HepG2 (cell line): Measurements from ENCODE around the gene PSKH1. TPM values are rescaled to one million over a fixed set of nuclear protein-coding genes. Genes with fewer than 3 reads are reported as not detected.

Source experiments
- CHCHD3 ChIP-seq: sonication (generic); formaldehyde crosslinking; IDR thresholded peaks from 2 replicates; pipeline ENCODE4 v1.8.0; 2022; ENCODE audit warnings: mild to moderate bottlenecking, missing genetic modification reagents, moderate library complexity
- ELF3 ChIP-seq: IDR thresholded peaks from 2 replicates; pipeline ENCODE4 v1.6.1; 2016; ENCODE audit warnings: missing genetic modification reagents, missing compliant biosample characterization
- JUND ChIP-seq: sonication (generic); formaldehyde crosslinking; IDR thresholded peaks from 2 replicates; pipeline ENCODE4 v1.8.0; 2022; ENCODE audit warnings: mild to moderate bottlenecking, missing genetic modification reagents
- KLF16 ChIP-seq, 2 experiments: sonication (generic) in 1 of 2; formaldehyde crosslinking in 1 of 2; IDR thresholded peaks; 2 replicates each; pipeline versions ENCODE4 v1.6.1 to v1.8.0; 2016 to 2023; ENCODE audit warnings: missing genetic modification reagents in 2 of 2, missing compliant biosample characterization in 1 of 2
- KMT2A ChIP-seq: sonication (generic); formaldehyde crosslinking; IDR thresholded peaks from 2 replicates; pipeline ENCODE4 v1.4.0; 2020; ENCODE audit warnings: missing genetic modification reagents
- NCOA2 ChIP-seq: sonication (generic); formaldehyde crosslinking; IDR thresholded peaks from 2 replicates; pipeline ENCODE4 v1.8.0; 2022; ENCODE audit warnings: inconsistent platforms
- NONO ChIP-seq, 2 experiments: fragments of 450-650 bp in 1 of 2; sonication (generic) in 1 of 2; formaldehyde crosslinking in 1 of 2; IDR thresholded peaks in 1 of 2; conservative IDR thresholded peaks in 1 of 2; 2 replicates each; pipeline versions ENCODE4 v1.6.1 to v1.8.0; 2017 to 2022; ENCODE audit warnings: mild to moderate bottlenecking in 1 of 2, missing genetic modification reagents in 1 of 2, moderate library complexity in 1 of 2
- PHF21A ChIP-seq: sonication (generic); formaldehyde crosslinking; IDR thresholded peaks from 2 replicates; pipeline ENCODE4 v1.5.0; 2020; ENCODE audit warnings: mild to moderate bottlenecking, missing genetic modification reagents
- POLR2A ChIP-seq, 2 experiments: IDR thresholded peaks; 2 replicates each; pipeline ENCODE4 v1.6.1; 2011; ENCODE audit warnings: low read depth in 2 of 2, low read length in 2 of 2, mild to moderate bottlenecking in 1 of 2, moderate library complexity in 1 of 2; ENCODE audit not compliant: insufficient read depth in 1 of 2
- SIN3A ChIP-seq: IDR thresholded peaks from 2 replicates; pipeline ENCODE4 v1.6.1; 2011; ENCODE audit warnings: low read depth, mild to moderate bottlenecking, control low read depth, low read length, borderline replicate concordance
- TARDBP ChIP-seq: sonication (generic); formaldehyde crosslinking; IDR thresholded peaks from 2 replicates; pipeline ENCODE4 v1.8.0; 2022; ENCODE audit warnings: mild to moderate bottlenecking, missing genetic modification reagents
- TOE1 ChIP-seq: sonication (generic); formaldehyde crosslinking; IDR thresholded peaks from 2 replicates; pipeline ENCODE4 v1.4.0; 2020; ENCODE audit warnings: mild to moderate bottlenecking, missing genetic modification reagents
- U2AF1 ChIP-seq: fragments of 200-400 bp; formaldehyde crosslinking; optimal IDR thresholded peaks from 2 replicates; pipeline ENCODE3; 2017; ENCODE audit warnings: mild to moderate bottlenecking, low read depth, low read length
- ZC3H13 ChIP-seq: sonication (generic); formaldehyde crosslinking; IDR thresholded peaks from 2 replicates; pipeline ENCODE4 v1.8.1; 2023; ENCODE audit warnings: mild to moderate bottlenecking, missing genetic modification reagents, moderate library complexity
- ZNF101 ChIP-seq: sonication (generic); formaldehyde crosslinking; IDR thresholded peaks from 2 replicates; pipeline ENCODE4 v1.4.0; 2020; ENCODE audit warnings: mild to moderate bottlenecking, low read depth, missing genetic modification reagents, borderline replicate concordance
- ZNF143 ChIP-seq: sonication (generic); formaldehyde crosslinking; IDR thresholded peaks from 2 replicates; pipeline ENCODE4 v1.4.0; 2020; ENCODE audit warnings: missing genetic modification reagents
- ZNF234 ChIP-seq: sonication (generic); formaldehyde crosslinking; conservative IDR thresholded peaks from 2 replicates; pipeline ENCODE4 v1.5.1; 2020; ENCODE audit warnings: mild to moderate bottlenecking, missing genetic modification reagents
- ZNF263 ChIP-seq: sonication (generic); formaldehyde crosslinking; IDR thresholded peaks from 2 replicates; pipeline ENCODE4 v1.4.0; 2020; ENCODE audit warnings: missing genetic modification reagents
- ZNF296 ChIP-seq: sonication (generic); formaldehyde crosslinking; conservative IDR thresholded peaks from 2 replicates; pipeline ENCODE4 v1.5.0; 2020; ENCODE audit warnings: mild to moderate bottlenecking, missing genetic modification reagents
- ZNF567 ChIP-seq: sonication (generic); formaldehyde crosslinking; IDR thresholded peaks from 2 replicates; pipeline ENCODE4 v1.8.1; 2023; ENCODE audit warnings: mild to moderate bottlenecking, missing genetic modification reagents, borderline replicate concordance
- ZNF75D ChIP-seq: sonication (generic); formaldehyde crosslinking; IDR thresholded peaks from 2 replicates; pipeline ENCODE4 v1.8.1; 2023; ENCODE audit warnings: missing genetic modification reagents, mild to moderate bottlenecking, borderline replicate concordance
- ZSCAN25 ChIP-seq: sonication (generic); formaldehyde crosslinking; IDR thresholded peaks from 2 replicates; pipeline ENCODE4 v1.8.0; 2022; ENCODE audit warnings: mild to moderate bottlenecking, missing genetic modification reagents
- polyA plus RNA-seq, 8 experiments: library from polyadenylated mRNA; depleted of rRNA in 3 of 8; stranded (reverse) in 7 of 8; unstranded in 1 of 8; fragments of >200 nt; fragmentation: Illumina TruSeq in 4 of 8; extraction: Trizol in 4 of 8; gene quantifications; 2 replicates each; pipeline versions ENCODE4 v1.2.1 to v1.2.3, GENCODE V29; 2011 to 2016; ENCODE audit warnings: low read depth in 4 of 8, missing spikeins in 1 of 8, mixed read lengths in 1 of 8; ENCODE audit not compliant: insufficient read depth in 1 of 8
- total RNA-seq, 5 experiments: library from RNA; depleted of rRNA; stranded (reverse); fragments of >200 nt; fragmentation: Illumina TruSeq; extraction: Trizol; gene quantifications; 2 replicates each; pipeline ENCODE4 v1.2.3, GENCODE V29; 2016; ENCODE audit warnings: low read depth in 1 of 5
- TF ChIP-seq, protein P1 (sequence below): IDR thresholded peaks from 2 replicates; pipeline ENCODE4 v1.6.1; 2016; ENCODE audit warnings: missing compliant biosample characterization, missing genetic modification reagents, borderline replicate concordance
- TF ChIP-seq, protein P2 (sequence below): sonication (generic); formaldehyde crosslinking; IDR thresholded peaks from 2 replicates; pipeline ENCODE4 v1.8.0; 2022; ENCODE audit warnings: missing genetic modification reagents, mild to moderate bottlenecking, moderate library complexity, borderline replicate concordance
- TF ChIP-seq, protein P3 (sequence below): sonication (generic); formaldehyde crosslinking; IDR thresholded peaks from 2 replicates; pipeline ENCODE4 v1.5.0; 2020; ENCODE audit warnings: missing genetic modification reagents

The PSKH1 gene
- total and polyA plus RNA-seq, 2 of the 13 experiments (the other 11 are each of a cell fraction or from before 2014, with no cell fraction given), result 8.4 to 19.1 TPM

- TF ChIP-seq TARDBP (CRISPR knock-in tag), result 0 out of 2 replicates have a peak, but pooled peaks have one; percentile 9
- no peak for TF ChIP-seq ZNF101
- TF ChIP-seq, protein P1, sequence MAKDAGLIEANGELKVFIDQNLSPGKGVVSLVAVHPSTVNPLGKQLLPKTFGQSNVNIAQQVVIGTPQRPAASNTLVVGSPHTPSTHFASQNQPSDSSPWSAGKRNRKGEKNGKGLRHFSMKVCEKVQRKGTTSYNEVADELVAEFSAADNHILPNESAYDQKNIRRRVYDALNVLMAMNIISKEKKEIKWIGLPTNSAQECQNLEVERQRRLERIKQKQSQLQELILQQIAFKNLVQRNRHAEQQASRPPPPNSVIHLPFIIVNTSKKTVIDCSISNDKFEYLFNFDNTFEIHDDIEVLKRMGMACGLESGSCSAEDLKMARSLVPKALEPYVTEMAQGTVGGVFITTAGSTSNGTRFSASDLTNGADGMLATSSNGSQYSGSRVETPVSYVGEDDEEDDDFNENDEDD (CRISPR knock-in tag), result peak; percentile 5; the same call in 1 of the 2 replicates
- TF ChIP-seq CHCHD3 (CRISPR knock-in tag), result 0 out of 2 replicates have a peak, but pooled peaks have one; percentile 5
- TF ChIP-seq ZSCAN25, result peak; percentile 4; the same call in 1 of the 2 replicates
- TF ChIP-seq ZNF143 (CRISPR knock-in tag), result no peak
- TF ChIP-seq, protein P2, sequence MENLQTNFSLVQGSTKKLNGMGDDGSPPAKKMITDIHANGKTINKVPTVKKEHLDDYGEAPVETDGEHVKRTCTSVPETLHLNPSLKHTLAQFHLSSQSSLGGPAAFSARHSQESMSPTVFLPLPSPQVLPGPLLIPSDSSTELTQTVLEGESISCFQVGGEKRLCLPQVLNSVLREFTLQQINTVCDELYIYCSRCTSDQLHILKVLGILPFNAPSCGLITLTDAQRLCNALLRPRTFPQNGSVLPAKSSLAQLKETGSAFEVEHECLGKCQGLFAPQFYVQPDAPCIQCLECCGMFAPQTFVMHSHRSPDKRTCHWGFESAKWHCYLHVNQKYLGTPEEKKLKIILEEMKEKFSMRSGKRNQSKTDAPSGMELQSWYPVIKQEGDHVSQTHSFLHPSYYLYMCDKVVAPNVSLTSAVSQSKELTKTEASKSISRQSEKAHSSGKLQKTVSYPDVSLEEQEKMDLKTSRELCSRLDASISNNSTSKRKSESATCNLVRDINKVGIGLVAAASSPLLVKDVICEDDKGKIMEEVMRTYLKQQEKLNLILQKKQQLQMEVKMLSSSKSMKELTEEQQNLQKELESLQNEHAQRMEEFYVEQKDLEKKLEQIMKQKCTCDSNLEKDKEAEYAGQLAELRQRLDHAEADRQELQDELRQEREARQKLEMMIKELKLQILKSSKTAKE (CRISPR knock-in tag), result no peak
- TF ChIP-seq ZNF296, result peak; percentile 48; the same call in 1 of the 2 replicates
- TF ChIP-seq ZNF75D (CRISPR knock-in tag), result no peak
- TF ChIP-seq ZC3H13 (CRISPR knock-in tag), result no peak
- 0 out of 2 replicates have a peak, but pooled peaks have one; percentile 9 for TF ChIP-seq JUND (CRISPR knock-in tag)
- peak in 1 of 2 experiments; percentile 81; a peak in 2 of 4 replicates for TF ChIP-seq POLR2A (IDR thresholded peaks at IDR 0.05; ENCODE audit: insufficient read depth in 1 of 2, low read depth in 2 of 2, low read length in 2 of 2)
- TF ChIP-seq, protein P3, sequence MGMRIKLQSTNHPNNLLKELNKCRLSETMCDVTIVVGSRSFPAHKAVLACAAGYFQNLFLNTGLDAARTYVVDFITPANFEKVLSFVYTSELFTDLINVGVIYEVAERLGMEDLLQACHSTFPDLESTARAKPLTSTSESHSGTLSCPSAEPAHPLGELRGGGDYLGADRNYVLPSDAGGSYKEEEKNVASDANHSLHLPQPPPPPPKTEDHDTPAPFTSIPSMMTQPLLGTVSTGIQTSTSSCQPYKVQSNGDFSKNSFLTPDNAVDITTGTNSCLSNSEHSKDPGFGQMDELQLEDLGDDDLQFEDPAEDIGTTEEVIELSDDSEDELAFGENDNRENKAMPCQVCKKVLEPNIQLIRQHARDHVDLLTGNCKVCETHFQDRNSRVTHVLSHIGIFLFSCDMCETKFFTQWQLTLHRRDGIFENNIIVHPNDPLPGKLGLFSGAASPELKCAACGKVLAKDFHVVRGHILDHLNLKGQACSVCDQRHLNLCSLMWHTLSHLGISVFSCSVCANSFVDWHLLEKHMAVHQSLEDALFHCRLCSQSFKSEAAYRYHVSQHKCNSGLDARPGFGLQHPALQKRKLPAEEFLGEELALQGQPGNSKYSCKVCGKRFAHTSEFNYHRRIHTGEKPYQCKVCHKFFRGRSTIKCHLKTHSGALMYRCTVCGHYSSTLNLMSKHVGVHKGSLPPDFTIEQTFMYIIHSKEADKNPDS (CRISPR knock-in tag), result peak; percentile 19; the same call in 1 of the 2 replicates
- peak; percentile 11; the same call in 1 of the 2 replicates for TF ChIP-seq KMT2A (CRISPR knock-in tag)
- TF ChIP-seq ELF3, result 0 out of 2 replicates have a peak, but pooled peaks have one; percentile 0
- TF ChIP-seq ZNF567 (CRISPR knock-in tag), result 0 out of 2 replicates have a peak, but pooled peaks have one; percentile 32
- 0 out of 2 replicates have a peak, but pooled peaks have one; percentile 36 for TF ChIP-seq PHF21A (CRISPR knock-in tag)
- TF ChIP-seq SIN3A, result no peak
- TF ChIP-seq KLF16 (CRISPR knock-in tag; IDR thresholded peaks at IDR 0.05), result peak in 1 of 2 experiments; percentile 36; a peak in 2 of 4 replicates
- 0 out of 2 replicates have a peak, but pooled peaks have one; percentile 2 for TF ChIP-seq NCOA2 (CRISPR knock-in tag)
- no peak for TF ChIP-seq TOE1 (CRISPR knock-in tag)
- no peak for TF ChIP-seq U2AF1
- TF ChIP-seq ZNF263 (CRISPR knock-in tag), result 0 out of 2 replicates have a peak, but pooled peaks have one; percentile 7
- 0 out of 2 replicates have a peak, but pooled peaks have one; percentile 41 for TF ChIP-seq ZNF234
- TF ChIP-seq NONO (IDR thresholded peaks at IDR 0.05), result no peak
- TF ChIP-seq NONO (CRISPR knock-in tag; conservative IDR thresholded peaks at IDR 0.05), result no peak
Measured at GRCh38 chr16:67893743-67894399, 817 bp downstream of the PSKH1 start (continued).
